ENCODE results near the gene CTNND2.
"Not testable (repeated sequence)": the region's sequence is repeated elsewhere in the genome, so short reads cannot be mapped to it uniquely, and the experiment has no call there.

The CTNND2 gene

DNA sequence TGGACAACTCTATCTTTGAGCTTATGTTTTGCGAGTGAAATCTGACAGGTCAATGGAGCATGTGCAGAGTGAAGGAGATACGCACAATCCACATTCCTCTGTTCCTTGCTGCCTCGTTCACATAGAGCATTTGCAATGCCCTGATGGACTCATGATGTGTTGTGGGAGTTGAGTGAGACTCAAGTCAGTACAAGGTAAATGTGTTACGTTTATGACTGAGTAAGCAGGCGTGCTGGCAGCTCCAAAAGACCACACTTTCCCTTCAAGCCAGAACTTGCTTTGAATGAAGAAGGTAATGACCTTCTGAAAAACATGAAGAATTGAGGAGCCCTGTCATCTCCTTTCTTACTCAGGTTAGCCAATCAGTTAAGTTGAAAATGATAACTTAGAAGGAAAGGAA is 477.8 kb downstream of the CTNND2 start:
- no peak for DNase-seq

DNA sequence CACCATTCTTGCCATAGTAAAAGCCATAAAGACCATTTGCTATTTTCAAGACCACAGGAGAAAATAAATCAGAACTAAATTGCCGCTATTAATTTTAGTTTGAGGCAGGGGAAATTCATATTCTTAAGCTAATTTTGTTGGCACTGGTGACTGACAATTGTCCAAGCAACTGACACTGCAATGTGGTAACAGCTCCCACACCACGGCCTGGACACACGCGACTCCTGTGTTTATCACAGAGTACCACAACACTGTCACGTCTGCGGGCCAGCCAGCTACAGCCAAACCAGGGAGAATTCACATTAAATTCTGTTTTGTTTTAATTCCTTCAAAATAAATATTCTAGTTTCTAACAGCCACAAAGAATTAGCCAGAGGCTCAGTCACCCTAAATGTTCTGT is 481.9 kb downstream of the CTNND2 start:
- DNase-seq: no peak

DNA sequence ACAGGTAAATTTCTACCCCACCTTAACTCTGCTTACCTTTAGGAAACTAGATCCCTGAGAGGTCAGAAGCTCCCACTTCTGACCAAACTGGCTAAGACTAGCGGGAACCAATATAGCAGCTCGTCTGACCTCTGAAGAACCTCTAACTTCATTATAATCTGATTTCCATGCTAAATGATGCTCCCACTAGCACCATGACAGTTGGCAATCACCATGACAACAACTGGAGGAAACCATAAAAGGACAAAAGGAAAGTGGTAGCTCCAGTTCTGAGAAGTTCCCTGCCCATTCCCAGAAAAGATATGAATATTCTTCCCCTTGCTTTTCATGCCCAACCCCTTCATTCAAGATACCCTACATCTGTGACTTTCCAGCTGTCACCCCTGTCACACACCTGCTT is 483.3 kb downstream of the CTNND2 start:
- no peak for DNase-seq

DNA sequence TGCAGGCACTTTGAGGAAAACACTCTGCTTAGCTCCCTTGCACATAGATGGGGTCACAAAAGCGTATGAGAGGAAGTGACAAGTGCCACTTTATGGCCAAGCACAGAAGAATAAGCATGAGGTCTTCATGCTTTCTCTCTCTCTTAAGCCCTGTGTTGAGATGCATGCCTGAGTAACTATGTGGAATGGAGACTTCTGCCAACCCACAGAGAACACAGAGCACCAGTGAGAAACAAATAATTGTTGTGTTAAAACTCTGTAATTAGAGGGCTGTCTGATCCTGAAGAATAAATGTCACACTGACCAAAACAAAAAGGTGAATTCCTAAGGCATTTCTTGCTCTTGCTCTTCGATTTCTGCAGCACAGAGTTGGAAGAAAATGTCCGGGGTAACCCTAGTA is 488.5 kb downstream of the CTNND2 start:
- DNase-seq: no peak

DNA sequence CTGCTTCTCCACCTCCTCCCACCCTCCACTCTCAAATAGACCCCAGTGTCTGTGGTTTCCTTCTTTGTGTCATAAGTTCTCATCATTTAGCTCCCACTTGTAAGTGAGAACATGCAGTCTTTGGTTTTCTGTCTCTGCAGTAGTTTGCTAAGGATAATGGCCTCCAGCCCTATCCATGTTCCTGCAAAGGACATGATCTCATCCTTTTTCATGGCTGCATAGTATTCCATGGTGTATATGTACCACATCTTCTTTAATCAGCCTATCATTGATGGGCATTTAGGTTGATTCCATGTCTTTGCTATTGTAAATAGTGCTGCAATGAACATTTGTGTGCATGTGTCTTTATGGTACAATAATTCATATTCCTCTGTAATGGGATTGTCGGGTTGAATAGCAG is 489.5 kb downstream of the CTNND2 start:
- DNase-seq: not testable (repeated sequence)

DNA sequence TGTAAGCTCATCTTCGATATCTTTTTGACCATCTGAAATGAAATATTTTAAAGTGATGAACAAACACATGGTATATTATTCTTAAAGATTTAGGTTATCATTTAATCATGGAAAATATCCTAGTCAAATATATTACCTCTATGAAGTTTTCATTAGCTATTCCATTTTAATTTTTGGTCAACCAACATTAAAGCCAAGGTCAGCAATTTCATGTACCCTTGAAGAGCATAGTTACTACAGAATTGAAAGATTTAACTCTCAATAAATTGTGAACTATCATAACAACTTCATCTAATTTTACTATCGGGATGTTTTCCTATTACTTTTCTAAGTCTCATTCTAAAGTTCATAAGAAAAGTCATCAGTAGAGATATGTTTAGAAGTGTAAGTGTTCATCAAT is 492.6 kb downstream of the CTNND2 start:
- no peak for DNase-seq

DNA sequence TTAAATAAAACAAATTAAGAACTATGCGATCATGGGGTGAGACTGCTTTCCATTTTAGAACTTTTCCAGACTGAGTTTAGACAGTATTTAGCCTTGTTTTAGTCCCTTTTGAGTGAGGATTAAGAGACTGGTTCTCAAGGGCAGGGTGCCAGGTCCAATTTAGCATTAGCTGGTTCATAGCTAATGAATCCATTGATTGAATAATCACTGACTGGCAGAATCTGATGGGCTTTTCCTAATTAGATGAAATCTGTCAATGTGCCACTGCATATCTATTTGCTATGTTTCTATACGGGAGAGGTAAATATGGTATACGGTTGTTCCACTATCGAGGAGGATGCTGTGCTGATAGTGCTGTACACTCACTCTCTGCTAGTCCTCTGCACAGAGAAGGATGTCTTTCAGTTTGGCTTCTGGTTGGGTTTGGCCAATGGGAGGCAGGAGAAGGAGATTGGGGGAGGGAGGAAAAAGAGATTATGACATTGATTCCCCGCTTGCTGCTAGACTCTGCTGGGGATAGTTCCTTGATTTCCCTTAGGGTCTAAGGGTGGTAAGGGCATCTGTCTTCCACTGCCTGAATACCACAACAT is 496.6 kb downstream of the CTNND2 start:
- DNase-seq: no peak

DNA sequence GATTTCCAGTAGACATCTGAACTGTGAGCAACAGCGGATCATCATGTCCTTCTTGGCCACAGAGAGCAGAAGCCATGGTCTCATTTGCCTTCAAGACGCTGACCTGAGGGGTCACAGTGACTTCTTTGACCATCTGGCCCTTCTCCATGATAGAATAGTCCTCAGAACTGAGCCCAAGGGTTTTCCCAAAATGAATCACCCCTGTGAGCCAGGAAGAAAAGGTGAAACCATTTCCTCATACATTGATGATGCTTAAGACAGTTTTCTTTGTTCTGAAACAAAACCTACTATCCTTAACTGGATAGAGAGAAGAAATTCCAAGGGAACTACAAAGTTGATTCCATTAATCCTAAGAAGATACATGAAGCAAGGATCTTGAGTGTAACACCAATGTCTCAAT is 503.9 kb downstream of the CTNND2 start:
- DNase-seq: no peak

DNA sequence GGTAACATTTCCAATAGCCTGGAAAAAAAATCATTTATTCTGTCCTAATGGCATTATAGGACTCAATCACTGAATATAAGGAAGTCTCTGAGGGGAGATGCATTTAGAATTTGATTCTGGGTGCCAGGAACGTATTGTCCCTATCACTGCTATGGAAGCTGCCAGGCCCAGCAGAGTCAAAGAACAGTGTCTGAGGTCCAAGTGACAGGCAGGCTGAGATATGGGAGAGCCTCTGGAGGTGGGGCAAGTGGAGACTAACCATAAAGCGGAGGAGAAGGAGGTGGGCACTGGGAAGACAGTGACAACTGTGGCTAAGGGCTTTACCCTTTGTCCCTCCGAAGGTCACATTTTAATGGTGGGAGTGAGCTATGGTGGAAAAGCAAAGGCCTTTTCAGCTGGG is 505.5 kb downstream of the CTNND2 start:
- DNase-seq: no peak

DNA sequence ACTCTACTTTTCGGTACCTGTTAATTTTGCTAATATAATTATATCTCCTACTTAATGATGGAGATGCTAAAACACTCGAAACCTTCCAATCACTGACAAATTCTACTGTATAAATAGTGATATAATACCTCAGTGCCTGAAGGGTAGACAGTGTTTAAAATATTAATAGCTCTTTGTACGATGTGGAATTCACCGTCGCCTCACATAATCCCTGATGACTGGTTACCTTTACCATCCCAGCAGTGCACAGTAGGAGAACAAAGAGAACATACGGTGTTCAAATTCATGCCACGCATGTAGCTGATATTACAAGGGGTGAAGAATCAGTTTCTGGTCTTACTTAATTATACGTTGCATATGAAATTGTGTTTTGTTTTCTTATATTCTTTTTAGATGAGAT is 506.7 kb downstream of the CTNND2 start:
- no peak for DNase-seq

DNA sequence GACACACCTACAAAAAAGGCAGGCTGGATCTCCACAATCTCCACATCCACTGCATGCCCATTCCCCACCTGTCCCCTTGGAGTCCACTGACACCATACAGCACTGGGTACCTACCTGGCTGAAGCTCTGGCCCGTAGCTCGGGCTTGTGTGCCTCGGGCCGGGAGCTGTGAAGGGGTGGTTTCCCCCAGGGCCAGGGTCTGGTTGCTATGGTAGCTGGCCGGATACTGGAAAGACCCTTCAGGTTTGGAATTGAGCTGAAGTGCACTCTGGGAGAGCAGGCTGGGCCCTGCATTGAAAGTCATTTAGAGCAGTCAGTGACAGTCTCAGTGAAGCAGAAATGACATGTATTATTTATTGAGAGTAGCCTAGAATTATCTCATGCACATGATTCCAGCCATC is 507.3 kb downstream of the CTNND2 start:
- DNase-seq: no peak

DNA sequence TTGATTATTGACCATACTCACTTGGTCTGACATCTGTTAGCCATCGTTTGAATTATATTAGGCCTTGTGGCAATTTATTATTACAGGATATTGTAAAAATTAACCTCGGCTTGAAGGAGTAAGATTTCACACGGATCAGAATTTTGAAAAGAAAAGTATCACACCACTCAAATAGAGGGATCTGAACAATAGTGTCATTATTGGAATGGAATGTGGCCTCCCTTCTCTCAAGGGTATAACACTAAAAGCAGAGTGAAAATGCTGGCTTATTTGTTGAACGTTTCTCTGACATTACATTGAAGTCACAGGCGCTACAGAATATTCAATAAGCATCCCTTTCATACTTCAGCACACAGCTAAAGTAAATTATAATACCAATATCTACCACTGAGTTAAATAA is 509.3 kb downstream of the CTNND2 start:
- DNase-seq: no peak

DNA sequence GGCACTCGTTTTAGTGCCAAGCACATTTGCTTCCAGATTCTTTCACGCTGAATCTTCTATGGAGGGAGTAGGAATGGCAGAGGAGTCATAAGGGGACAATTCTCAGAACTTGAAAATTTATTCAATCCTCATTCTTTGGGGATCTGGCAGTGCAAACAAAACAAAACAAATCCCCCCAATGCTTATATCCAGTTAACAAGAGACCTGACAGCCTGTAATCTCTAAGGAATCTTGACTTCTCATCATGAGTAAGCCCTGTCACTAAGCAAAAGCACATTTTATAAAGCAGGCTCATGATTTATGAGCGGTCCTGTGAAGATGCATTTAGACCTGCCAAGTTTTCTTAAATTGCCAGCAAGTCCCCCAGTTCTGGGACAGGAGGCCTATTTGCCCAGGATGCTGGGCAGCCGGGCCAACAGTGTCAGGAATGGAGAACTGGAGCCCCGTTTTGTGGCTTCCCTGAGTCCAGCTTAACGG is 513.9 kb downstream of the CTNND2 start:
- no peak for DNase-seq

DNA sequence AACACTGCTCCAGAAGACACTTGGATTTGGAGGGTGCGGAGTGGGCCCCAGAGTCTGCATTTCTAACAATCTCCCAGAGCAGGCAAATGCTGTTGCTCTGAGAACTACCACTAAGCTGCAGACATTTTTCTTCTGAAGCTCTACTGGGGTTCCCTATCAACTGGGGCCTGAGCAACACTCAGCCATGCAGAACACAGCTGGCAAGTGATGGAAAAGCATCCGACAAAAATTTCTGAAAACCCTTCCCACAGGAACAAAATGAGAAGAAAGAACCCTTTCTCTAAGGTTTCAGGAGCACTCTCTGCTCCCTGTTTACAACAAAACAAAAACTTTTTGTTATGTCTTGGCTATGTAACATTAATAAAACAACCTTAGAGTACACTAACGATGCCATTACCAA is 516.9 kb downstream of the CTNND2 start:
- no peak for DNase-seq

DNA sequence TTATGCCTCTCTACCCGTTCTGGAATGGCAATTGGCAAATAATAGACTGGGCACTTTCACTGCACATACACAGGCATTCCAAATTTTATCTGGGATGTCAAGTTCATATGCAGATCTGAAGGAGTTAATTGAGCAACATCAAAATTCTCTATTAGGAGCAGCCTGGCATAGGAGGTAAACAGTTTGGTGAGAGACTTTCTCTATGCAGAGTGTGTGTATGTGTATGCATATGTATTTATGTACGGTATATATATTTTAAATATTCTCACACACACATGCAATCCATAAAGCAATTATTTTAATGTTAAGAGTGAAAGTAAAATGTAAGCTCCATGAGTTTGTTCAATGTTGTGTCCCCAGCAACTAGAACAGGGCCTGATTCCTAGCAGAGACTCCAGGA is 517.8 kb downstream of the CTNND2 start:
- DNase-seq: no peak

DNA sequence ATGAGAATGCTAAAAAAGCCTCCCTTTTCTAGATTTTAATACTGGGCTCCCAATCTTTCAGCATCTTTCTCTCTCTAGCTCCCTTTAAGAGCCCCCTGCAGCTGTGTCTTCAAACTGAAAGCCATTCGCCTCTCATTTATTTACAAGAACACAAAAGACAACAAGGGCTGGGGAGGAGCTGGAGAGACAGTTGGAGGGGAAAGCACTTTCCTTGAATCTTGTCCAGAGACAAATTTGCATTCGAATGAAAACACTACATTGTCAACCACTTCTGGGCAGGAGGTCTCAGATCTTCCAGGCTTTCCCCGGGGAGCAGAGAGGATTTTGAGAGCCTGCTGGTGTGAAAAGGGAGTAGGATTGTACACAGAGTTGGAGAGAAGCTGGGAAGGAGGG is 518.3 kb downstream of the CTNND2 start:
- no peak for DNase-seq

DNA sequence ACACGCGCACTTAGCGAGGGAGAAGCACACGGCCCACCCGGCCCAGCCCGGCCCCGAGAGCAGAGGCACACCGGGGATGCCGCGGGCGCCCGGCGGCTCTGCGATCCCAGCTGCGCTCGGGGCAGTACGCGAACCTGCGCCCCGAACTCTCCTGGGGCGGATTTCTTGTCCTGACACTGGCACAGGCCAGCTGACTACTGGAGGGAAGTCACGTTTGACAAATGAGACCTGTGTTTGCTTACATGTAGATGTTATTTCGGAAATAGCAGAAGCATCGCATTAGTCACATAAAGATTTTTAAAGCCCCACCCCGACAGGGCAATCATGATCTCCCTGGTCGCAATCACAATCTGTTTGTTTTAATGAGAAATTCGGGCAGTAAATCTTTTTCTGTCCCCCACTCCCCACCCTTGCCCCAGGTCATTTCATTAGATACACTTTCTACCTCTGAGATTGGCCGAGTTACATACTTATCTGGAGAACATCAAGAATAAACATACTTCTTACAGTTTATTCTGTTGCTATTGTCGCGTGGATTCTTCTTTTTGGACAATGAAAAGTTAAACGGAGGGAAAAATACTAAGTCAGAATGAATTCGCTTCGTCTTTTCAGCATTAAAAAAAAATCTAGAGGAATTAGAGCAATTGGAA is 518.9 kb downstream of the CTNND2 start:
- DNase-seq: no peak

DNA sequence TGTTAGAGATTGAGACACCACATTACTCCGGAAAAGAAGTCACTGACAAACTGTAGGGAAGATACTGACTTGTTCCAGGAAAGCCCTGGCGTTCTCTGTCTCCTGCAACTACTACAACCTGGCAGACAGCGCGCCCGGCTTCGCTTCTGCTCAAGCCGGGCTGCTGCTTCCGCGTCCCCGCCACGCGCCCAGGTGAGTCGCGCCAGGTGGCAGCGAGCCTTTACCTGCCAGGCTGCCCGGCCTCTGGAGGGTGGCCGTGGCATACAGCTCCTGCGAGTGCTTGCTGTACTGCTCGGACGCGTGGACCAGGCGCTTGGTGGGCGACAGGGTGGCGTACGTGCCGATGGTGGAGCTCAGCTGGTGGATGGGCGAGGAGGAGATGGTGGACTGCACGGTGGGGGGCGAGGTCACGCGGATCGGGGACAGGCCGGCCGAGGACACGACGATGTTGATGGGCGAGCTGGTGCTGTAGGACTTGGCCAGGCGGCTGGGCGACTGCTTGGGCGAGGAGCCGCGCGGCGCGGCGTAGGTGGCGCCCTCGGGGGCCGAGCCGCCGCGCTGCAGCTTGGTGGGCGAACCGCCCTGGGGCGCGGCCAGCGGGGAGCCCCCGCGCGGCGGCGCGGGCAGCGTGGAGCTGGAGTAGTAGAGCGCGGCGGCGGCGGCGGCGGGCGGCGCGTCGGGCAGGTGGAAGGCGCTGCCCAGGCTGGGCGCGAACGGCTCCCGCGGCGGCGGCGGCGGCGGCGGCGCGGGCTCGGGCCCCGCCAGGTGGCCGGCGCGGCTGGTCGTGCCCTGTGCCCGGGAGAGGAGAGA is 519.6 kb downstream of the CTNND2 start:
- DNase-seq: peak; percentile 51

DNA sequence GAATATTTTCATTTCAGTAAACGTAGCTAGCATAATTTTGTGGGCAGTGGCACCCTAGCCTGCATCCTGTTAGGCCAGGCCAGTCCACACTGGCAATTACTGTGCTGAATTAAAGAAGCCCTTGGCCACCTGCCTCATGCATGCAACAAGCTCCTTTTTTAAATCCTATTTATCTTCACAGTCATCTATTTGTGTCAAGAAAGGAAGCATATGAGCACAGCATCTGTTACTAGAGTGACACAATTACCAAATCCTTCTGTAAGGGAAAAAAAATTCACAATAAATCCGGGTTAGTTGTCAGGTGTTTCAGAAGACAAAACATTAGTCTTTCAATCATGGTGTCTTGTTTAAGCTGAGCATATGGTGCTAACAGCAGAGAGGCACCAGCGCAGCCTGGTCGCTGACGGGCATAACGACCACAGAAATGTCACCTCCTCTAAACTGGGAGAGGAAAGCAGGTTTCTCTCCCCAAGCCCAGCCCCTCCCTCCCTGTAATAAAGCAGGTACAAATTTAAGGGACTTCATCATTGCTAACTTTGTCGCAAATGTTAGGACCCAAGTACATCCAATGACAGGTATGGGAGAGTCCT is 520.6 kb downstream of the CTNND2 start:
- peak; percentile 2 for DNase-seq

DNA sequence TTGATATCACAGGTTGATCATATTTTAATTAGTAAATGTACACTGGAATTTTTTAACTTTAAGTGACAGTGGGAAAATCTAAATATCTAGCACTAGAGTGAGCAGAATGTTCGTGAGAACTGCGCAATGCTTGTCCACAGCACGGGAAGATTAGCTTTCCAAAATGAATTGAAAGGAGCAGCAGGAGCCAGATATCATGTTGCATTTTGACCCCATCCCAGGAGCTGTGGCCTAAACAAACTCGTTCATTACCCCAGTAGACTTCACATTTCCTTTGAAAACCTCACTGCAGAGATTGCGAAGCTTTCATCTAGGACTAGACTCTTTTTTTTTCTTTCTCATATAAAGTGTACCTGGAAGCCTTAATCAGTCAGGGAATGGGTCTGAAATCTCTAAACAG is 525.8 kb downstream of the CTNND2 start:
- DNase-seq: no peak

DNA sequence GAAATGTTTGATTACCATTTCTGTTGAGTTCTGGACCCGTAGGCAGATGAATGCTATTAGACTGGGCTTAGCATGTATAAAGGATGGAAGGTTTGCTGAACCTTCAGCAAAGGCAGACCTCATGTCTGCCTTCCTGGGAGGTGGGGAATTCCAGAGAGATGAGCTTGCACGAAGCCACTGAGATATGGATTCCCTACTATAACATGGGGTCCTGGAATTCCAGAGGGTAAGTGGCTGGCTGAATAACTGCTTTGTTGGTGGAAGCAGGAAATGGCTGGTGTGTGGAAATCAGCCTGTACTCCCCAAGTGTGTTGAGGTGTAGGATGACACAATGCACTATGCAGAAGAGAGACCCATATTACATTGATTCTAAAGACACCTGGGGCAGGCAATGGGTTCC is 526.4 kb downstream of the CTNND2 start:
- DNase-seq: no peak

DNA sequence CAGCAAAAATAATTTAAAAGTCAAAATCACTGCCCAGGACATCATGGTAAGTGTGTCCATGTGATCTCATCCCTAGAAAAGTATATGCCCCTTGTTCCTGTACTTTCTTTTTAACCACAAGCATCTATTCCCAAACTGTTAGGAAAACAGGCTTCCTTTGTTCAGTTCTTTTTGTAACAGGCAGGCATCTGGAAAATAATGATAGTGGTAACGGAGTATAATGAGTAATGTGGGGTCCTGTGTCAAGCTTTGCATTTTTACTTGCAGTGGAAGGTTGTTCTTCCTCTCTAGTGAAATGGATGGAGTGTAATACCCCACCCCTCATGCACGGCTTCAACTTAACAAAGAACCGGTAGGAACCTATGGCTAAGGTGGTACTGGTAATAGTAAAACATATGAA is 532.1 kb downstream of the CTNND2 start:
- no peak for DNase-seq

DNA sequence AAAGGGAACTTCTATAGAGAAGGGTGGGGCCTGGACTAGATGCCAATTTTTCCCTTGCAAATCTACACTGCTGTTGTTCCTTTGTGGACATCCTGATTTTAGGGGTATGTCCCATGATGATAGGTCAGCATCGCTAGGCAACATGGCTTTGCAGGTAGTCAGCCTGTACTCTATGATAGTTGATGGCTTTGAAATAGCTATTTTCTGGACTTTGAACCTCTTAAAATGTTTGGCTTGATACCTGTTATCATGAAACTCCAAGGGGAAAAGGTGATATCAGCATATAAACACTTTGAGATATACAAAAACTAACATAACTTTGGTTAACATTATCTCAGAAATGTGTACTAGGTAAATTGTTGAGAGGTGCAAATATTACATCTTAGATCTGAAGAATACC is 533.2 kb downstream of the CTNND2 start:
- DNase-seq: no peak

DNA sequence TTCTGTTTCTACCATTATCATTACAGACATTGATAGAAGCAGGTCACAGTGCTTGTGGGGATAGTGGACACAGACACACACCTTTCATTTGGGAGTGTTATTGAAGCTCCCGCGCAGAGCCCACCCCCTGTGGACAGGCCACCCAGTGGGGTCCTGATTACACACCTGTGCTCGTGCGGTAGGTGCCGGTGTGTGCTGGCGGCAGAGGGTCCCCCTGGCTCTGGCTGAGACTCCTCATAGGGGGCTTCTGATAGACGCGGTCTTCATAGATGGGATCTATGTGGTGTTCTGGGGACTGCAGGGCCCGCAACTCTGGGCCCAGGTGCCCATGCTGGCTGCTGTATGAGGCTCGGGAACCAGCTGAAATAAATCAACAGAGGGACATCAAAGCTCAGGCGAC is 539.7 kb downstream of the CTNND2 start:
- no peak for DNase-seq

Data from COR-L47 (cell line).